OCI-LY7 (cell line): ENCODE results near the gene COLEC12. TPM values are rescaled to one million over a fixed set of nuclear protein-coding genes. Genes with fewer than 3 reads are reported as not detected.
A peak's percentile ranks its signal among the peaks of the same experiment; 100 is the strongest.
"Not testable (repeated sequence)": the region's sequence is repeated elsewhere in the genome, so short reads cannot be mapped to it uniquely, and the experiment has no call there.

ENCODE experiments used
- BruUV-seq: library from RNA; stranded (reverse); fragments of 400-500 nt; replicated peaks from 2 replicates; lab custom pipeline; 2021; lab: Mats Ljungman, UMichigan
- CTCF ChIA-PET: fragments of 300-600 bp; sonication (Branson Sonifier 250); formaldehyde crosslinking; loops from one replicate; lab custom pipeline; 2022; ENCODE audit warnings: antibody characterized with exemption; ENCODE audit not compliant: unreplicated experiment; lab: Charles Lee
- POLR2A ChIA-PET: fragments of 300-600 bp; sonication (Branson Sonifier 250); formaldehyde crosslinking; loops from one replicate; lab custom pipeline; 2022; ENCODE audit warnings: antibody characterized with exemption; lab: Charles Lee
- DNase-seq: peaks from one replicate; pipeline ENCODE4 v3.0.0-alpha.2; 2015; ENCODE audit warnings: low spot score
- H2AFZ ChIP-seq: fragments of 200-600 bp; sonication (generic), shearing (Covaris generic); 2 replicates; pipeline ENCODE4 v1.6.1; 2014; ENCODE audit warnings: mild to moderate bottlenecking, antibody characterized with exemption, low read length, moderate library complexity
- H3K27ac ChIP-seq: fragments of 200-600 bp; sonication (generic); 2 replicates; pipeline ENCODE4 v1.5.1; 2014; ENCODE audit warnings: mixed run types, low read depth, mild to moderate bottlenecking, moderate library complexity, low read length, inconsistent platforms; ENCODE audit not compliant: poor library complexity, severe bottlenecking
- H3K36me3 ChIP-seq: fragments of 200-600 bp; sonication (generic); 2 replicates; pipeline ENCODE4 v1.6.1; 2014; ENCODE audit warnings: mild to moderate bottlenecking, antibody characterized with exemption, low read length, moderate library complexity, mixed read lengths; ENCODE audit not compliant: insufficient read depth
- H3K4me1 ChIP-seq: fragments of 200-600 bp; sonication (generic); 2 replicates; pipeline ENCODE4 v1.5.1; 2014; ENCODE audit warnings: mild to moderate bottlenecking, low read length; ENCODE audit not compliant: insufficient read depth, poor library complexity, severe bottlenecking
- H3K4me2 ChIP-seq: fragments of 200-600 bp; sonication (generic); 2 replicates; pipeline ENCODE4 v1.6.1; 2014; ENCODE audit warnings: mild to moderate bottlenecking, low read length
- H3K4me3 ChIP-seq: fragments of 200-600 bp; sonication (generic); 2 replicates; pipeline ENCODE4 v1.5.1; 2014; ENCODE audit warnings: mild to moderate bottlenecking, low read depth, low read length; ENCODE audit not compliant: poor library complexity, severe bottlenecking
- H3K79me2 ChIP-seq: fragments of 200-600 bp; sonication (generic); 2 replicates; pipeline ENCODE4 v1.6.1; 2016; ENCODE audit warnings: low read depth, mild to moderate bottlenecking, low read length, moderate library complexity, mixed read lengths; ENCODE audit not compliant: insufficient read depth
- H3K9me2 ChIP-seq: fragments of 200-600 bp; sonication (generic); 2 replicates; pipeline ENCODE4 v1.6.1; 2016; ENCODE audit warnings: mild to moderate bottlenecking, low read length, mixed read lengths; ENCODE audit not compliant: insufficient read depth
- H3K9me3 ChIP-seq: fragments of 200-600 bp; sonication (generic); 2 replicates; pipeline ENCODE4 v1.6.1; 2014; ENCODE audit warnings: mild to moderate bottlenecking, mixed run types, low read length, mixed read lengths
- H4K20me1 ChIP-seq: fragments of 200-600 bp; sonication (generic); 2 replicates; pipeline ENCODE4 v1.6.1; 2014; ENCODE audit warnings: mild to moderate bottlenecking, antibody characterized with exemption, low read length, moderate library complexity, mixed read lengths; ENCODE audit not compliant: insufficient read depth
- CTCF ChIP-seq: fragments of 200-600 bp; sonication (generic); conservative IDR thresholded peaks from 2 replicates; pipeline ENCODE4 v1.5.1; 2014; ENCODE audit warnings: mild to moderate bottlenecking, antibody characterized with exemption, low read length, moderate library complexity, mixed read lengths
- EZH2phosphoT487 ChIP-seq: fragments of 200-600 bp; sonication (generic); IDR thresholded peaks from 2 replicates; pipeline ENCODE4 v1.6.1; 2018; ENCODE audit warnings: low read depth, borderline replicate concordance, mild to moderate bottlenecking, mixed run types, antibody characterized with exemption, low read length, moderate library complexity, mixed read lengths
- intact Hi-C: fragments of 100-400 bp; cut with micrococcal nuclease; formaldehyde crosslinking; loops from one replicate; pipeline ENCODE4 v1.10.0; 2022; ENCODE audit not compliant: unreplicated experiment
- total RNA-seq, 2 experiments: library from RNA; depleted of rRNA in 1 of 2; stranded (reverse); fragments of >200 nt in 1 of 2; shearing (Covaris generic) in 1 of 2; gene quantifications; 2 replicates each; pipeline ENCODE4 v1.2.3, GENCODE V29; 2014 to 2022

The COLEC12 gene
- total RNA-seq, 2 experiments from 2014 or later, result not detected

DNA sequence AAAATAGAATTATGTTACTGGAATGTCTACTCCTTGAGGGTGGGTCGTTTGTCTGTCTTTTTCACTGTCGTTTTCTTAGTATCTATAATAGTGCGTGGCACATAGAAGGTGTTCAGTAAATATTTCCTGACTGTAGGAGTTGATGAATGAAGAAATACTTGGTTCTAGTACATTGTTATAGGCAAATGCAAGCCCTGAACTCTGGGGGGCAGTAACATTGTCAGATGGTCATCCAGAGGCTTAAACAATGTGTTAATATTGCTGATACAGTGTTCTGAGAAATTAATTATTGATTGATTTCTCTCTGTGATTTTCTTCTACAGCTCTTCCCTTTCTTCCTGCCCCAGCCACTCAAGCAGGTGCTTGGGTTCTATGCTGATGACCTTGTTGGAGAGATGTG is 208.2 kb downstream of the COLEC12 start:
- H3K4me2 ChIP-seq, result no peak overlapping the region
- intact Hi-C loops, result no loop called here
- H3K9me3 ChIP-seq, result no peaks in the 10 kb centered on the region
- H3K36me3 ChIP-seq, result no peaks in the 10 kb centered on the region
- no peak overlapping the region for H3K27ac ChIP-seq
- H3K9me2 ChIP-seq, result no peaks in the 10 kb centered on the region
- POLR2A ChIA-PET, result no interaction called here
- H3K4me3 ChIP-seq, result no peak overlapping the region
- H3K4me1 ChIP-seq, result no peaks in the 10 kb centered on the region
- no TSS peak for BruUV-seq
- TF ChIP-seq EZH2phosphoT487, result no peak
- peak; percentile 45 for TF ChIP-seq CTCF
- H3K79me2 ChIP-seq, result no peaks in the 10 kb centered on the region
- H2AFZ ChIP-seq, result no peak overlapping the region
- CTCF ChIA-PET, result no interaction called here
- no peaks in the 10 kb centered on the region for H4K20me1 ChIP-seq
- no peak for DNase-seq

GRCh38 chr18:289970-290369 is 210.5 kb downstream of the COLEC12 start:
- H4K20me1 ChIP-seq, H3K27ac ChIP-seq, H3K4me1 ChIP-seq, H3K4me2 ChIP-seq, H3K9me2 ChIP-seq, H3K79me2 ChIP-seq, H2AFZ ChIP-seq, H3K9me3 ChIP-seq, H3K36me3 ChIP-seq, BruUV-seq, POLR2A ChIA-PET, CTCF ChIA-PET, DNase-seq, H3K4me3 ChIP-seq, intact Hi-C loops: not testable (repeated sequence)

GRCh38 chr18:289026-289425 is 211.5 kb downstream of the COLEC12 start:
- intact Hi-C loops, result no loop called here
- DNase-seq, result no peak
- Histone ChIP-seq H3K36me3 (no peaks in the 10 kb centered on the region), H2AFZ (no peak overlapping the region), H3K79me2 (no peaks in the 10 kb centered on the region), H3K4me1 (no peaks in the 10 kb centered on the region), H4K20me1 (no peaks in the 10 kb centered on the region), H3K4me2 (no peak overlapping the region), H3K4me3 (no peak overlapping the region), H3K27ac (no peak overlapping the region), H3K9me2 (no peaks in the 10 kb centered on the region), H3K9me3 (no peaks in the 10 kb centered on the region)
- no peak for TF ChIP-seq CTCF
- TF ChIP-seq EZH2phosphoT487, result no peak
- POLR2A ChIA-PET, result no interaction called here
- CTCF ChIA-PET, result no interaction called here
- BruUV-seq, result no TSS peak
